Measurements from ENCODE around the gene GNAL. TPM values are rescaled to one million over a fixed set of nuclear protein-coding genes. Genes with fewer than 3 reads are reported as not detected.

Gene GNAL
- total RNA-seq, 1 experiment from 2014 or later, result 0.06 TPM

- no peaks in the 10 kb centered on the region for H3K36me3 ChIP-seq (ENCODE audit: insufficient read depth, low read length, poor library complexity, severe bottlenecking)
- no TSS peak for BruUV-seq (replicated peaks)
- intact Hi-C loops (cut with micrococcal nuclease; ENCODE audit: unreplicated experiment), result loop anchor here (10.0 kb wide), 1 partner anchor 198 kb away; no protein-coding TSS in a partner anchor
- ChIA-PET CTCF (interaction anchor here (0.6 kb wide), 1 partner anchor 276 kb away, joined by 8 read pairs; no protein-coding TSS in a partner anchor), POLR2A (ENCODE audit: low non-redundant PET) (interaction anchor here (0.6 kb wide), 1 partner anchor 55 kb away, joined by 3 read pairs; no protein-coding TSS in a partner anchor)
- H3K4me3 ChIP-seq (ENCODE audit: low read depth, low read length, poor library complexity, severe bottlenecking), result no peak overlapping the region
- H3K27ac ChIP-seq (ENCODE audit: low read depth, low read length, poor library complexity, severe bottlenecking), result no peak overlapping the region
- no peaks in the 10 kb centered on the region for H3K4me1 ChIP-seq (ENCODE audit: insufficient read depth, low read length, poor library complexity, severe bottlenecking)
- H3K9me3 ChIP-seq (ENCODE audit: low read depth, low read length, poor library complexity, severe bottlenecking), result no peaks in the 10 kb centered on the region
- H3K27me3 ChIP-seq (replicated peaks; ENCODE audit: insufficient read depth, low read depth, low read length, poor library complexity), result no peaks in the 10 kb centered on the region
- no peak for TF ChIP-seq CTCF (conservative IDR thresholded peaks at IDR 0.05; ENCODE audit: low read depth, low read length)
- no peak for TF ChIP-seq EZH2 (IDR thresholded peaks at IDR 0.05; ENCODE audit: borderline replicate concordance, low read depth, low read length, poor library complexity, severe bottlenecking)
- no peak for DNase-seq (ENCODE audit: low spot score)
Measured at GRCh38 chr18:11932393-11932792, 243.3 kb downstream of the GNAL start.

Small RNA genes within 50 kb of the gene (microRNA-seq; reads per million reads assigned to microRNA genes)
- not detected for gene MIR7153

Other genes with a start within 250 kb of the GNAL start
- not detected in 2 replicates for gene SLC35G4, start 79.7 kb upstream of the GNAL start, total RNA-seq (2021)
- gene CHMP1B, start 162.1 kb downstream of the GNAL start, total RNA-seq (2021), result 17.1 and 19.1 TPM in 2 replicates
- gene MPPE1, start 219.1 kb downstream of the GNAL start, total RNA-seq (2021), result 17.6 and 18.4 TPM in 2 replicates

All from A673 (cell line).